ENCODE measurements around the gene CELF3. TPM values are rescaled to one million over a fixed set of nuclear protein-coding genes. Genes with fewer than 3 reads are reported as not detected.

Gene CELF3
- total RNA-seq, 4 donors from 2014 or later = 0.22 to 0.93 (median 0.40) TPM; not detected in 1

- 83 to 100% methylated on average over 1 to 2 of the region's 11 CpGs for WGBS, 2 donors (ENCODE audit: low coverage in 1 of 2)
- H3K9me3 ChIP-seq = no peaks in the 10 kb centered on the region
- TF ChIP-seq POLR2A (IDR thresholded peaks at IDR 0.05) (no peak), CTCF (IDR thresholded peaks at IDR 0.05) (no peak), POLR2AphosphoS5 (IDR thresholded peaks at IDR 0.05) (no peak), EP300 (IDR thresholded peaks at IDR 0.05) (no peak)
- H3K27me3 ChIP-seq = no peaks in the 10 kb centered on the region
- H3K4me1 ChIP-seq = no peaks in the 10 kb centered on the region
- ATAC-seq = no peak
- H3K4me3 ChIP-seq = no peak overlapping the region
- H3K36me3 ChIP-seq = peaks cover 0 to 16% of the 10 kb centered on the region in 2 donors
- no peak overlapping the region for H3K27ac ChIP-seq
Observed at GRCh38 chr1:151705753-151706463, 10.7 kb downstream of the CELF3 start.

GRCh38 chr1:151705146-151705545, 11.5 kb downstream of the CELF3 start:
- WGBS, 2 donors (ENCODE audit: low coverage in 1 of 2) = 90 to 91% methylated on average over 2 to 4 of the region's 7 CpGs
- no peak for ATAC-seq
- H3K4me1 ChIP-seq = no peaks in the 10 kb centered on the region
- H3K9me3 ChIP-seq = no peaks in the 10 kb centered on the region
- peaks cover 0 to 24% of the 10 kb centered on the region in 2 donors for H3K36me3 ChIP-seq
- no peak overlapping the region for H3K4me3 ChIP-seq
- no peaks in the 10 kb centered on the region for H3K27me3 ChIP-seq
- TF ChIP-seq CTCF (IDR thresholded peaks at IDR 0.05) (no peak), EP300 (IDR thresholded peaks at IDR 0.05) (no peak), POLR2A (IDR thresholded peaks at IDR 0.05) (no peak)
- H3K27ac ChIP-seq = no peak overlapping the region

- Histone ChIP-seq H3K36me3 (peaks cover 3 to 33% of the 10 kb centered on the region in 2 donors), H3K4me1 (no peaks in the 10 kb centered on the region), H3K9me3 (no peaks in the 10 kb centered on the region), H3K4me3 (no peak overlapping the region), H3K27me3 (no peaks in the 10 kb centered on the region), H3K27ac (no peak overlapping the region)
- WGBS, 2 donors (ENCODE audit: low coverage in 1 of 2) = 67 to 95% methylated on average over 4 of the region's 4 CpGs
- ATAC-seq = no peak
- TF ChIP-seq POLR2A (IDR thresholded peaks at IDR 0.05) (no peak), EP300 (IDR thresholded peaks at IDR 0.05) (no peak), CTCF (IDR thresholded peaks at IDR 0.05) (no peak), POLR2AphosphoS5 (IDR thresholded peaks at IDR 0.05) (no peak)
Observed at GRCh38 chr1:151704246-151704645, 12.4 kb downstream of the CELF3 start.

DNA sequence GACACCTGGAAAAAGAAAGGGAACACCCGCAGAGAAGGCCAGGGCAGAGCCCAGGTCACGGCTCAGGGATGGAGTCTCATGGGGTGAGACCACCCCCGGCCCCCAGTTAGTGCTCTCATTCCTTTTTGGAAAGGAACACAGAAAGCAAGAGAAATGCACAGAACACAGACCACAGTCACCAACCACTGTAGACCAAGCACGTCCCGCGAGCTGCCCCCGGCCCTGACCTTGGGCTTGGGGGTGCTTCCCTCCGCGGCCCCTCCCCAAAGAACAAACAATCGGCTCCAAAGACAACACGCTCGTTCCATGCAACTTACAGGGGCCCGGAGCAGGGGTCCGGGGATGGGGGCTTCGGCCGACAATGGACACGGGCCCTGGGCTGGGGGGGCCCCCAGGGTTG, 12.8 kb downstream of the CELF3 start:
- H3K27me3 ChIP-seq = no peaks in the 10 kb centered on the region
- 60 to 82% methylated on average over 3 to 4 of the region's 17 CpGs for WGBS, 2 donors (ENCODE audit: low coverage in 1 of 2)
- TF ChIP-seq CTCF (IDR thresholded peaks at IDR 0.05) (no peak), POLR2AphosphoS5 (IDR thresholded peaks at IDR 0.05) (no peak), POLR2A (IDR thresholded peaks at IDR 0.05) (no peak), EP300 (IDR thresholded peaks at IDR 0.05) (no peak)

GRCh38 chr1:151702936-151703335, 13.7 kb downstream of the CELF3 start:
- H3K27me3 ChIP-seq = no peaks in the 10 kb centered on the region
- no peak overlapping the region for H3K27ac ChIP-seq
- no CpG with 5 or more reads among the region's 8 CpGs for WGBS, 2 donors (ENCODE audit: low coverage in 1 of 2)
- no peaks in the 10 kb centered on the region for H3K9me3 ChIP-seq
- H3K4me3 ChIP-seq = no peak overlapping the region
- TF ChIP-seq POLR2AphosphoS5 (IDR thresholded peaks at IDR 0.05) (no peak), CTCF (IDR thresholded peaks at IDR 0.05) (no peak), POLR2A (IDR thresholded peaks at IDR 0.05) (no peak), EP300 (IDR thresholded peaks at IDR 0.05) (no peak)
- no peaks in the 10 kb centered on the region for H3K4me1 ChIP-seq
- no peak for ATAC-seq
- peaks cover 3 to 46% of the 10 kb centered on the region in 2 donors for H3K36me3 ChIP-seq

More for the DNA sequence above, 12.8 kb downstream of the CELF3 start:
- Histone ChIP-seq H3K9me3 (no peaks in the 10 kb centered on the region), H3K36me3 (peaks cover 3 to 37% of the 10 kb centered on the region in 2 donors), H3K27ac (no peak overlapping the region), H3K4me1 (no peaks in the 10 kb centered on the region), H3K4me3 (no peak overlapping the region)
- ATAC-seq = no peak
